ENCODE results near the gene CFAP54. TPM values are rescaled to one million over a fixed set of nuclear protein-coding genes. Genes with fewer than 3 reads are reported as not detected.

Gene CFAP54
- total RNA-seq, 1 experiment from 2014 or later = not detected

GRCh38 chr12:96751626-96752025 is 262.2 kb downstream of the CFAP54 start:
- no peak for DNase-seq (ENCODE audit: low spot score)

GRCh38 chr12:96752211-96752610 is 262.8 kb downstream of the CFAP54 start:
- no peak for DNase-seq (ENCODE audit: low spot score)

GRCh38 chr12:96766232-96766631 is 276.9 kb downstream of the CFAP54 start:
- peak; percentile 18 for DNase-seq (ENCODE audit: low spot score)

- DNase-seq (ENCODE audit: low spot score) = no peak
Measured at GRCh38 chr12:96769400-96769799, 280.0 kb downstream of the CFAP54 start.

GRCh38 chr12:96770219-96771102 is 281.1 kb downstream of the CFAP54 start:
- no peak for DNase-seq (ENCODE audit: low spot score)

- DNase-seq (ENCODE audit: low spot score) = no peak
Measured at GRCh38 chr12:96773031-96773430, 283.7 kb downstream of the CFAP54 start.

GRCh38 chr12:96774496-96775256 is 285.3 kb downstream of the CFAP54 start:
- DNase-seq (ENCODE audit: low spot score) = no peak

- DNase-seq (ENCODE audit: low spot score) = no peak
Measured at GRCh38 chr12:96776908-96777307, 287.5 kb downstream of the CFAP54 start.

- no peak for DNase-seq (ENCODE audit: low spot score)
Measured at GRCh38 chr12:96780330-96780729, 291.0 kb downstream of the CFAP54 start.

GRCh38 chr12:96786791-96787190 is 297.4 kb downstream of the CFAP54 start:
- no peak for DNase-seq (ENCODE audit: low spot score)

- DNase-seq (ENCODE audit: low spot score) = no peak
Measured at GRCh38 chr12:96803969-96804368, 314.6 kb downstream of the CFAP54 start.

- no peak for DNase-seq (ENCODE audit: low spot score)
Measured at GRCh38 chr12:96806272-96806671, 316.9 kb downstream of the CFAP54 start.

- DNase-seq (ENCODE audit: low spot score) = no peak
Measured at GRCh38 chr12:96807741-96808140, 318.4 kb downstream of the CFAP54 start.

- no peak for DNase-seq (ENCODE audit: low spot score)
Measured at GRCh38 chr12:96808587-96808986, 319.2 kb downstream of the CFAP54 start.

- DNase-seq (ENCODE audit: low spot score) = no peak
Measured at GRCh38 chr12:96809522-96809921, 320.1 kb downstream of the CFAP54 start.

- DNase-seq (ENCODE audit: low spot score) = no peak
Measured at GRCh38 chr12:96810057-96810456, 320.7 kb downstream of the CFAP54 start.

- DNase-seq (ENCODE audit: low spot score) = no peak
Measured at GRCh38 chr12:96810477-96810876, 321.1 kb downstream of the CFAP54 start.

GRCh38 chr12:96811083-96811482 is 321.7 kb downstream of the CFAP54 start:
- peak; percentile 35 for DNase-seq (ENCODE audit: low spot score)

- DNase-seq (ENCODE audit: low spot score) = no peak
Measured at GRCh38 chr12:96812153-96812552, 322.8 kb downstream of the CFAP54 start.

- DNase-seq (ENCODE audit: low spot score) = no peak
Measured at GRCh38 chr12:96814200-96814599, 324.8 kb downstream of the CFAP54 start.

GRCh38 chr12:96821592-96821991 is 332.2 kb downstream of the CFAP54 start:
- DNase-seq (ENCODE audit: low spot score) = no peak

- no peak for DNase-seq (ENCODE audit: low spot score)
Measured at GRCh38 chr12:96822641-96823040, 333.3 kb downstream of the CFAP54 start.
